OCI-M1 (cell line): Measurements from ENCODE around the gene ZNF680.
"Not testable (repeated sequence)": the region's sequence is repeated elsewhere in the genome, so short reads cannot be mapped to it uniquely, and the experiment has no call there.

Experiments used
- DNase-seq: peaks from one replicate; lab custom pipeline; 2025; lab: John Stamatoyannopoulos, UW

Gene ZNF680

GRCh38 chr7:64557601-64558322 lies 5.1 kb downstream of the ZNF680 start:
- no peak for DNase-seq

- DNase-seq = no peak
Measured at GRCh38 chr7:64555046-64555445, 7.8 kb downstream of the ZNF680 start.

DNA sequence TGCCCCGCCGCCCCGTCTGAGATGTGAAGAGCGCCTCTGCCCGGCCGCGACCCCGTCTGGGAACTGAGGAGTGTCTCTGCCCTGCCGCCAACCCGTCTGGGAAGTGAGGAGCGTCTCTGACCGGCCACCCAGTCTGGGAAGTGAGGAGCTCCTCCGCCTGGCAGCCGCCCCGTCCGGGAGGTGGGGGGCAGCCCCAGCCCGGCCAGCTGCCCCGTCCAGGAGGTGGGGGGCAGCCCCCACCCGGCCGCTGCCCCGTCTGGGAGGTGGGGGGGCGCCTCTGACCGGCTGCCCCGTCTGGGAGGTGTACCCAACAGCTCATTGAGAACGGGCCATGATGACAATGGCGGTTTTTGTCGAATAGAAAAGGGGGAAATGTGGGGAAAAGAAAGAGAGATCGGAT lies 8.7 kb downstream of the ZNF680 start:
- not testable (repeated sequence) for DNase-seq

DNA sequence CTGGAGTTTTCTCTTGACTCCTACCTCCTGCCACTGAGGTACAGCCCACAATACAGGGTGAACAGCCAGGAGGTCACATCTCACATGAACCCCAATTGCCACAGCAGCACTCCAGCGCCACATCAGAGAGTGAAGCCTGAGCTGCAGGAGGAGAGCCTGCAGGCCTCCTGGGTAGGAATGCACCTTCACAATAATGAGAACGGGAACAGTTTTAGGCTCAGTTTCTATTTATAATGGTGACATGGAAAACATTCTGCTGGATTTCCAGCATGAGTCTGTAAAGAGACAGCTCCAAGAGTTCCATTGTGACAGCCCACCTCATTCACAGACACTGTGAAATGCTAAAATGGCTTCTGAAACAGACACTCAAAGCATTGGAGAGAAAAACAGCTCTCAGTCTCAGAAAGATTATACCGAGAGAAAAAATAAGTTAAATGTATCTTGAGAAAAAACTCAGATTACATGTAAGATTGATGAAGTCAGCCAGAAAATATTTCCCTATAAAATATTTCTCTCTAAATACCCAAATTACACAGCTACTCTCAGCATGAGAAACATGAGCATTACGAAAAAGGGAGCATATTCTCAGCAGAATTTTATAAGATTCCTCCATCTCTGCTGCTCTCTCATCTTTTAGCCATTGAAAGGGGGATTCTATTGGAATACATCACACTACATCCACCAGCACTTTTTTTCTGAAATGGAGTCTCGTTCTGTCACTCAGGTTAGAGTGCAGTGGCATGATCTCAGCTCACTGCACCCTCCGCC lies 11.3 kb downstream of the ZNF680 start:
- no peak for DNase-seq

- no peak for DNase-seq
Measured at GRCh38 chr7:64544010-64544409, 18.9 kb downstream of the ZNF680 start.

GRCh38 chr7:64541438-64542359 lies 21.2 kb downstream of the ZNF680 start:
- DNase-seq = peak; percentile 92

DNA sequence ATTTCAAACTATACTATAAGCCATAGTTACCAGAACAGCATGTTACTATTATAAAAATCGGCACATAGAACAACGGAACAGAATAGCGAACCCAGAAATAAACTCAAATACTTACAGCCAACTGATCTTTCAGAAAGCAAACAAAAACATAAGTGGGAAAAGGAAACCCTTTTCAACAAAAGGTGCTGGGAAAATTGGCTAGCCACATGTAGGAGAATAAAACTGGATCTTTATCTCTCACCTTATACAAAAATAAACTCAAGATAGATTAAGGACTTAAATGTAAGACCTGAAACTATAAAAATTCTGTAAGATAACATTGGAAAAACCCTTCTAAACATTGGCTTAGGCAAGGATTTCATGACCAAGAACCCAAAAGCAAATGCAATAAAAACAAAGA lies 29.1 kb downstream of the ZNF680 start:
- DNase-seq = no peak

GRCh38 chr7:64528770-64529169 lies 34.1 kb downstream of the ZNF680 start:
- no peak for DNase-seq

DNA sequence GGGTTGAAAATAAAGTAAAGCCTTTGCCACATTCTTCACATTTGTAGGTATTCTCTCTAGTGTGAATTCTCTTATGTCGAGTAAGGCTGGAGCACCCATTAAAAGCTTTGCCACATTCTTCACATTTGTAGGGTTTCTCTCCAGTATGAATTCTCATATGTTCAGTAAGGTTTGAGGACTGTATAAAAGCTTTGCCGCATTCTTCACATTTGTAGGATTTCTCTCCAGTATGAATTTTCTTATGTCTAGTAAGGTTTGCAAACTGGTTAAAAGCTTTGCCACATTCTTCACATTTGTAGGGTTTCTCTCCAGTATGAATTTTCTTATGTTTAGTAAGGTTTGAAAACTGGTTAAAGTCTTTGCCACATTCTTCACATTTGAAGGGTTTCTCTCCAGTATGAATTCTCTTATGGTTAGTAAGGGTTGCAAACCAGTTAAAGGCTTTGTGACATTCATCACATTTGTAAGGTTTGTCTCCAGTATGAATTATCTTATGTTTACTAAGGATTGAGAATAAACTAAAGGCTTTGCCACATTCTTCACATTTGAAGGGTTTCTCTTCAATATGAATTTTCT lies 41.4 kb downstream of the ZNF680 start:
- DNase-seq = no peak

- DNase-seq = no peak
Measured at GRCh38 chr7:64516451-64516850, 46.4 kb downstream of the ZNF680 start.

DNA sequence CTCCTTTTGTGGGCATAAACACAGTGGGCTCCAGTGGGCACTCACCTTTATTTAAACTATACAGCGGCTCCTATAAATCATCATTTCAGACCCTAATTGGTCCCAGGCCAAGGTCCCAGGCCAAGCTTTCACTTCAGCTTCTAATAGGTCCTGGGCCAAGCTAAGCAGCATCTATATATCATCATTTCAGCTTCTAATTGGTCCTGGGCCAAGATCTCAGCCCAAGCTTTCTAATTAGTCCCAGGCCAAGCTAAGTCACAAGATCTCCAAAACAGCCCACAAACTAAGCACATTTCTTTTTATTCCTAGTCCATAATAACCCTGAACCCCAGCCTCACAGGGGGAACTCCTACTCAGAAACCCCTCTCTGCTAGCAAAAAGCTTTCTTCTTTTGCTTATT lies 47.1 kb downstream of the ZNF680 start:
- no peak for DNase-seq

GRCh38 chr7:64515330-64515729 lies 47.5 kb downstream of the ZNF680 start:
- no peak for DNase-seq

DNA sequence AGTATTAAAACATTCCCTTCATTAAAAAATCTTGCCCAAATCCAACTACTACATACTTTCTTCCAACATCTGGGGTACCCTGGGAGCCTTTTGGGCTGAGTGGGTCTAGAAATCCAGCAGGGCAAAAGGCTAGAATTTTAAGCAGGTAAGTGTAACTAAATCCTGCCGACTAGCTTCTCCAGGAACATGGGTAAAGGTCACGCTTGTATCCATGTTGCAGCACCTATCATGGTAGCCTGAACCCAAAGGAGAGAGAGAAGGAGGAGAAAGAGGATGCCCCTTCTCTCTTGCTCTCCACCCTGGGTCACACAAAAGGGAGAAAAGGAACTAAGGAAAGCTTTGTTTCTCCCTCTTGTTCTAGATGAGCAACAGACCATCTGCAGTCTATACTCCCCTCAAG lies 53.3 kb downstream of the ZNF680 start:
- no peak for DNase-seq

GRCh38 chr7:64504581-64505120 lies 58.2 kb downstream of the ZNF680 start:
- no peak for DNase-seq

DNA sequence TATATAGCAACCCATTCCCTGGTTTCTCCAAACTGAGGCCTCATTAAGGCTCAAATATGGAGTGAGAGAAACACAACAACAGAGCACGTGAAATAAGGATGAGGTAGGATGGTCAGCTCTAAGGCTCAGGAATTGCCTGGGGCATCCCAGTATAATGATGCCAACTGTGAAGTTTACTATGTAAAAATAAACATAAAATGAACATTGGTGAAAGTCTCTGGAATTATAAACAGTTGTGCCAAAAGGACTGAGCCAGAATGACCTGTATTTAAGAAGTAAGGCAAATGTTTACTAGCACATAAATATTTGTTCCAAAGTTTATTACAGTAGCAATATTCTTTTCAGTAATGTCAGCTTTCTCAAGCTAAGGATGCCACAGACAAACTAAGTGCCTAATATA lies 64.6 kb downstream of the ZNF680 start:
- DNase-seq = no peak

GRCh38 chr7:64494912-64495461 lies 67.9 kb downstream of the ZNF680 start:
- no peak for DNase-seq

- peak; percentile 82 for DNase-seq
Measured at GRCh38 chr7:64485623-64486022, 77.2 kb downstream of the ZNF680 start.
